GM10266 (cell line): ENCODE data around the gene RBFA.
A peak's percentile ranks its signal among the peaks of the same experiment; 100 is the strongest.

Source experiments
- DNase-seq: peaks from one replicate; pipeline ENCODE4 v3.0.0; 2012; ENCODE audit errors: extremely low spot score
- CTCF ChIP-seq: IDR thresholded peaks from 2 replicates; pipeline ENCODE4 v1.5.1; 2012; ENCODE audit warnings: mild to moderate bottlenecking, low read depth; ENCODE audit not compliant: control insufficient read depth, insufficient read depth; ENCODE audit errors: missing control alignments

RBFA gene

GRCh38 chr18:80034852-80035406 lies 695 bp downstream of the RBFA start:
- no peak for TF ChIP-seq CTCF
- DNase-seq: no peak

- TF ChIP-seq CTCF: no peak
- no peak for DNase-seq
Observed at GRCh38 chr18:80035997-80036396, 1.8 kb downstream of the RBFA start.

- no peak for DNase-seq
- no peak for TF ChIP-seq CTCF
Observed at GRCh38 chr18:80037300-80037699, 3.1 kb downstream of the RBFA start.

- no peak for DNase-seq
- no peak for TF ChIP-seq CTCF
Observed at GRCh38 chr18:80037869-80038630, 3.8 kb downstream of the RBFA start.

- TF ChIP-seq CTCF: no peak
- no peak for DNase-seq
Observed at GRCh38 chr18:80040515-80040914, 6.3 kb downstream of the RBFA start.

GRCh38 chr18:80041424-80041823 lies 7.2 kb downstream of the RBFA start:
- TF ChIP-seq CTCF: no peak
- DNase-seq: no peak

- peak; percentile 47 for DNase-seq
- no peak for TF ChIP-seq CTCF
Observed at GRCh38 chr18:80042785-80043184, 8.6 kb downstream of the RBFA start.
